K562 (cell line): ENCODE results near the gene ETDB. TPM values are rescaled to one million over a fixed set of nuclear protein-coding genes. Genes with fewer than 3 reads are reported as not detected.

Experiments used
- ATAC-seq: fragments of 200-7000 bp; cut with Tn5 transposase; 3 replicates; pipeline ENCODE4 v1.9.1; 2020; ENCODE audit warnings: moderate library complexity
- BruUV-seq: library from RNA; stranded (reverse); fragments of 400-500 nt; replicated peaks from 2 replicates; lab custom pipeline; 2021; lab: Mats Ljungman, UMichigan
- CTCF ChIA-PET: fragments of 300-600 bp; formaldehyde crosslinking; extraction: SDS; loops from one replicate; lab custom pipeline; 2021; ENCODE audit warnings: low intra/inter-chr PET ratio; lab: Yijun Ruan, JAX
- POLR2A ChIA-PET: fragments of 300-600, 350-650 bp; sonication (Branson Sonifier 250); formaldehyde crosslinking; extraction: SDS; loops from one replicate; lab custom pipeline; 2021; ENCODE audit warnings: antibody characterized with exemption, inconsistent platforms; lab: Yijun Ruan, JAX
- DNase-seq, 4 experiments: peaks; one replicate each; pipeline versions ENCODE4 v3.0.0 to v3.0.0-alpha.2; 2011 to 2018; ENCODE audit warnings: low spot score in 3 of 4, mixed read lengths in 3 of 4; ENCODE audit errors: extremely low read depth in 1 of 4
- FAIRE-seq: peaks from 2 replicates; lab custom pipeline; 2011; peaks lifted over from hg19 to GRCh38; lab: Jason Lieb, UNC
- H2AFZ ChIP-seq: 2 replicates; pipeline ENCODE4 v1.6.0; 2011; ENCODE audit warnings: low read depth, low read length, control low read depth, inconsistent platforms
- H3K27ac ChIP-seq: fragments of 200-600 bp; 3 replicates; pipeline ENCODE4 v1.8.0; 2011; ENCODE audit warnings: low read depth, mild to moderate bottlenecking, control low read depth, inconsistent platforms, low read length, moderate library complexity, mixed read lengths; ENCODE audit errors: extremely low read depth
- H3K27me3 ChIP-seq, 2 experiments: fragments of 300-600 bp in 1 of 2; 2 replicates in 1 of 2; 3 replicates in 1 of 2; pipeline versions ENCODE4 v1.6.0 to v1.8.0; 2011; ENCODE audit warnings: inconsistent platforms in 2 of 2, low read length in 2 of 2, mild to moderate bottlenecking in 1 of 2, mixed read lengths in 1 of 2, moderate library complexity in 1 of 2; ENCODE audit not compliant: control insufficient read depth in 2 of 2, insufficient read depth in 2 of 2
- H3K36me3 ChIP-seq: fragments of 300-600 bp; 3 replicates; pipeline ENCODE4 v1.8.0; 2011; ENCODE audit warnings: mild to moderate bottlenecking, low read length, inconsistent platforms; ENCODE audit not compliant: control insufficient read depth, insufficient read depth
- H3K4me1 ChIP-seq, 2 experiments: fragments of 200-600 bp in 1 of 2; replicated peaks in 1 of 2; 2 replicates in 1 of 2; 3 replicates in 1 of 2; pipeline versions ENCODE4 v1.5.1 to v1.8.0; 2011; ENCODE audit warnings: inconsistent platforms in 2 of 2, low read length in 2 of 2, mild to moderate bottlenecking in 1 of 2, mixed read lengths in 1 of 2, moderate library complexity in 1 of 2; ENCODE audit not compliant: control insufficient read depth in 2 of 2, insufficient read depth in 2 of 2
- H3K4me2 ChIP-seq: 2 replicates; pipeline ENCODE4 v1.6.1; 2011; ENCODE audit warnings: low read length, control low read depth, inconsistent platforms, mixed read lengths; ENCODE audit not compliant: insufficient read depth
- H3K4me3 ChIP-seq: fragments of 200-600 bp; sonication (generic), shearing (Covaris generic); 2 replicates; pipeline ENCODE4 v1.5.1; 2016; ENCODE audit warnings: control low read depth, inconsistent platforms
- H3K79me2 ChIP-seq: fragments of 200-600 bp; 3 replicates; pipeline ENCODE4 v1.8.0; 2011; ENCODE audit warnings: low read length, inconsistent platforms; ENCODE audit not compliant: control insufficient read depth, insufficient read depth
- H3K9ac ChIP-seq, 2 experiments: 2 replicates each; pipeline versions ENCODE4 v1.6.0 to v1.6.1; 2011; ENCODE audit warnings: low read depth in 2 of 2, low read length in 2 of 2, control low read depth in 1 of 2, inconsistent platforms in 1 of 2, mild to moderate bottlenecking in 1 of 2, mixed read lengths in 1 of 2; ENCODE audit not compliant: insufficient read depth in 1 of 2
- H3K9me1 ChIP-seq: one replicate; pipeline ENCODE4 v1.6.0; 2011; ENCODE audit warnings: inconsistent platforms, mild to moderate bottlenecking, low read length, moderate library complexity; ENCODE audit not compliant: control insufficient read depth, insufficient read depth
- H3K9me3 ChIP-seq: replicated peaks from 2 replicates; pipeline ENCODE4 v1.5.1; 2011; ENCODE audit warnings: low read depth, low read length, inconsistent platforms; ENCODE audit not compliant: control insufficient read depth, insufficient read depth
- H4K20me1 ChIP-seq: replicated peaks from 2 replicates; pipeline ENCODE4 v1.6.1; 2011; ENCODE audit warnings: low read length, inconsistent platforms, mixed read lengths; ENCODE audit not compliant: control insufficient read depth, insufficient read depth
- CREB5 ChIP-seq: fragments of 250-450 bp; sonication (Bioruptor Pico); IDR thresholded peaks from 2 replicates; pipeline ENCODE4 v1.5.0; 2020; ENCODE audit warnings: mild to moderate bottlenecking
- E2F8 ChIP-seq: fragments of 450-650 bp; IDR thresholded peaks from 2 replicates; pipeline ENCODE4 v1.7.1; 2018; ENCODE audit warnings: mild to moderate bottlenecking, low read depth; ENCODE audit not compliant: partially characterized antibody
- HNRNPK ChIP-seq: fragments of 200-400 bp; formaldehyde crosslinking; IDR thresholded peaks from one replicate; pipeline ENCODE4 v1.6.1; 2018; ENCODE audit warnings: mild to moderate bottlenecking, low read depth, low read length; ENCODE audit not compliant: poor library complexity, severe bottlenecking
- POLR2G ChIP-seq: fragments of 200-400 bp; formaldehyde crosslinking; IDR thresholded peaks from 2 replicates; pipeline ENCODE4 v1.6.1; 2017; ENCODE audit warnings: low read depth, mild to moderate bottlenecking, antibody characterized with exemption, low read length, moderate library complexity
- POLR2H ChIP-seq: IDR thresholded peaks from 2 replicates; pipeline ENCODE4 v1.6.1; 2016; ENCODE audit warnings: missing genetic modification characterization, low read depth, mild to moderate bottlenecking, control low read depth, missing compliant biosample characterization, moderate library complexity
- RCOR1 ChIP-seq, 2 experiments: IDR thresholded peaks; 2 replicates each; pipeline ENCODE4 v1.6.1; 2012; ENCODE audit warnings: low read depth in 2 of 2, low read length in 2 of 2, borderline replicate concordance in 1 of 2, improper control_type of control experiment in 1 of 2
- TCF7L2 ChIP-seq: fragments of 150-350 bp; IDR thresholded peaks from 2 replicates; pipeline ENCODE4 v1.6.1; 2016; ENCODE audit warnings: low read depth, mild to moderate bottlenecking, low read length, moderate library complexity
- WHSC1 ChIP-seq: IDR thresholded peaks from one replicate; pipeline ENCODE4 v1.6.1; 2012; ENCODE audit warnings: low read length, control low read depth, inconsistent platforms
- ZBED1 ChIP-seq: IDR thresholded peaks from 2 replicates; pipeline ENCODE4 v1.6.1; 2014
- ZNF318 ChIP-seq, 2 experiments: fragments of 450-650 bp; IDR thresholded peaks; 2 replicates each; pipeline ENCODE4 v1.6.1; 2016; ENCODE audit warnings: mild to moderate bottlenecking in 2 of 2, borderline replicate concordance in 1 of 2, low read depth in 1 of 2, moderate library complexity in 1 of 2
- WGBS: fragments of 100-300 bp; shearing (Covaris generic); methylation state at CpG from one replicate; pipeline ENCODE4 v1.1.6; 2016; ENCODE audit warnings: low coverage, mixed read lengths; ENCODE audit not compliant: insufficient coverage; ENCODE audit errors: missing lambda C conversion rate; 5-methylcytosine and 5-hydroxymethylcytosine counted together
- in situ Hi-C: fragments of 300-500 bp; cut with MboI; formaldehyde crosslinking; loops from 4 replicates; pipeline ENCODE4 v1.15.0; 2018; ENCODE audit warnings: inconsistent platforms, mixed read lengths
- intact Hi-C: fragments of 100-400 bp; cut with micrococcal nuclease; formaldehyde crosslinking; loops from 2 replicates; pipeline ENCODE4 v1.14.2; 2022
- polyA plus RNA-seq, 8 experiments: library from polyadenylated mRNA; depleted of rRNA in 4 of 8; stranded (reverse) in 5 of 8; unstranded in 3 of 8; fragments of >200 nt; fragmentation: Nextera tagmentation in 2 of 8; fragmentation: Illumina TruSeq in 1 of 8; extraction: Ambion mirVana in 2 of 8; extraction: Trizol in 1 of 8; gene quantifications; 2 replicates each; pipeline versions ENCODE4 v1.2.1 to v1.2.3, GENCODE V29; 2011 to 2014; ENCODE audit warnings: inconsistent platforms in 1 of 8, missing spikeins in 1 of 8
- total RNA-seq, 7 experiments: library from RNA; depleted of rRNA in 6 of 7; stranded (reverse); fragments of >200 nt in 6 of 7; fragmentation: Illumina TruSeq in 2 of 7; extraction: Trizol in 2 of 7; gene quantifications; 2 replicates each; pipeline versions ENCODE4 v1.2.1 to v1.2.3, GENCODE V29; 2011 to 2021; ENCODE audit warnings: low replicate concordance in 1 of 7

ETDB gene
- total and polyA plus RNA-seq, 9 of the 15 experiments (the other 6 are each of a cell fraction or from before 2014, with no cell fraction given): not detected

- H3K27ac ChIP-seq: no peak overlapping the region
- no peak overlapping the region for H3K4me2 ChIP-seq
- no peak overlapping the region for H3K9ac ChIP-seq
- intact Hi-C loops: no loop called here
- FAIRE-seq (no peak), DNase-seq (no peak), ATAC-seq (no peak)
- H3K36me3 ChIP-seq: no peaks in the 10 kb centered on the region
- ChIA-PET POLR2A (interaction anchor here (0.7 to 0.9 kb wide), 2 partner anchors 31 to 113 kb away, joined by 3 to 4 read pairs; no protein-coding TSS in a partner anchor), CTCF (no interaction called here)
- no peaks in the 10 kb centered on the region for H3K9me3 ChIP-seq
- no peaks in the 10 kb centered on the region for H3K27me3 ChIP-seq
- in situ Hi-C loops: loop anchor here (25.0 kb wide), 1 partner anchor 100 kb away; no protein-coding TSS in a partner anchor
- H3K4me3 ChIP-seq: no peak overlapping the region
- no peaks in the 10 kb centered on the region for H4K20me1 ChIP-seq
- no peaks in the 10 kb centered on the region for H3K79me2 ChIP-seq
- BruUV-seq: no TSS peak
- no peaks in the 10 kb centered on the region for H3K9me1 ChIP-seq
- H3K4me1 ChIP-seq: no peaks in the 10 kb centered on the region
- no peak overlapping the region for H2AFZ ChIP-seq
- 0% methylated on average over 1 of the region's 1 CpG for WGBS
- TF ChIP-seq POLR2G (no peak), RCOR1 (IDR thresholded peaks at IDR 0.05; ENCODE audit: borderline replicate concordance in 1 of 2, low read depth in 2 of 2, low read length in 2 of 2) (no peak), WHSC1 (no peak), E2F8 (no peak), ZNF318 (IDR thresholded peaks at IDR 0.05; ENCODE audit: borderline replicate concordance in 1 of 2, low read depth in 1 of 2) (no peak), TCF7L2 (no peak), ZBED1 (no peak), CREB5 (CRISPR knock-in tag) (no peak), HNRNPK (no peak), POLR2H (tag) (no peak)
These were observed 7.6 kb downstream of the ETDB start for GRCh38 chrX:135112743-135113142.
